NB4 (cell line): ENCODE data around the gene ZNF689.

Experiments used
- MAX ChIP-seq: IDR thresholded peaks from 2 replicates; pipeline ENCODE4 v1.6.1; 2011; ENCODE audit warnings: low read depth, low read length
- MYC ChIP-seq: IDR thresholded peaks from 2 replicates; pipeline ENCODE4 v1.6.1; 2011; ENCODE audit warnings: low read depth, low read length
- POLR2A ChIP-seq: IDR thresholded peaks from 2 replicates; pipeline ENCODE4 v1.6.1; 2011; ENCODE audit warnings: mild to moderate bottlenecking; ENCODE audit not compliant: insufficient read length; ENCODE audit errors: extremely low read depth
- TF ChIP-seq, protein P1 (sequence below): IDR thresholded peaks from one replicate; pipeline ENCODE4 v1.5.1; 2012; ENCODE audit warnings: low read depth, low read length

- TF ChIP-seq POLR2A (no peak), MAX (no peak), MYC (no peak)
- TF ChIP-seq, protein P1, sequence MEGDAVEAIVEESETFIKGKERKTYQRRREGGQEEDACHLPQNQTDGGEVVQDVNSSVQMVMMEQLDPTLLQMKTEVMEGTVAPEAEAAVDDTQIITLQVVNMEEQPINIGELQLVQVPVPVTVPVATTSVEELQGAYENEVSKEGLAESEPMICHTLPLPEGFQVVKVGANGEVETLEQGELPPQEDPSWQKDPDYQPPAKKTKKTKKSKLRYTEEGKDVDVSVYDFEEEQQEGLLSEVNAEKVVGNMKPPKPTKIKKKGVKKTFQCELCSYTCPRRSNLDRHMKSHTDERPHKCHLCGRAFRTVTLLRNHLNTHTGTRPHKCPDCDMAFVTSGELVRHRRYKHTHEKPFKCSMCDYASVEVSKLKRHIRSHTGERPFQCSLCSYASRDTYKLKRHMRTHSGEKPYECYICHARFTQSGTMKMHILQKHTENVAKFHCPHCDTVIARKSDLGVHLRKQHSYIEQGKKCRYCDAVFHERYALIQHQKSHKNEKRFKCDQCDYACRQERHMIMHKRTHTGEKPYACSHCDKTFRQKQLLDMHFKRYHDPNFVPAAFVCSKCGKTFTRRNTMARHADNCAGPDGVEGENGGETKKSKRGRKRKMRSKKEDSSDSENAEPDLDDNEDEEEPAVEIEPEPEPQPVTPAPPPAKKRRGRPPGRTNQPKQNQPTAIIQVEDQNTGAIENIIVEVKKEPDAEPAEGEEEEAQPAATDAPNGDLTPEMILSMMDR, result no peak
Measured at GRCh38 chr16:30652005-30652296, 41.8 kb upstream of the ZNF689 start.
